Activated CD4-positive, alpha-beta T cell treated with anti-CD3 and anti-CD28 coated beads, Interleukin-2, amount 10 ng/mL, durations not matched to agents 7 days and 5 days (primary cell): ENCODE results near the gene ADAMTS7. TPM values are rescaled to one million over a fixed set of nuclear protein-coding genes. Genes with fewer than 3 reads are reported as not detected.
A peak's percentile ranks its signal among the peaks of the same experiment; 100 is the strongest.
"Not testable (repeated sequence)": the region's sequence is repeated elsewhere in the genome, so short reads cannot be mapped to it uniquely, and the experiment has no call there.

ENCODE experiments used
- CTCF ChIA-PET: fragments of 350-600 bp; sonication (Branson Sonifier 250); formaldehyde crosslinking; loops from one replicate; lab custom pipeline; 2021; ENCODE audit warnings: antibody characterized with exemption; lab: Charles Lee
- POLR2A ChIA-PET: fragments of 350-600 bp; sonication (Branson Sonifier 250); formaldehyde crosslinking; loops from one replicate; lab custom pipeline; 2021; ENCODE audit warnings: antibody characterized with exemption; lab: Charles Lee
- DNase-seq: peaks from one replicate; pipeline ENCODE4 v3.0.0-alpha.2; 2020
- H3K27ac Mint-ChIP-seq: one replicate; pipeline ENCODE4 v1.8.0; 2021; ENCODE audit warnings: mild to moderate bottlenecking, moderate library complexity, mixed read lengths
- H3K27me3 Mint-ChIP-seq: one replicate; pipeline ENCODE4 v1.8.0; 2021; ENCODE audit warnings: mixed read lengths
- H3K36me3 Mint-ChIP-seq: one replicate; pipeline ENCODE4 v1.8.0; 2021; ENCODE audit warnings: low read depth, mixed read lengths
- H3K4me1 Mint-ChIP-seq: one replicate; pipeline ENCODE4 v1.8.0; 2021; ENCODE audit warnings: mixed read lengths
- H3K4me3 Mint-ChIP-seq: one replicate; pipeline ENCODE4 v1.8.0; 2021; ENCODE audit warnings: mild to moderate bottlenecking, moderate library complexity, mixed read lengths
- H3K9me3 Mint-ChIP-seq: one replicate; pipeline ENCODE4 v1.8.0; 2021; ENCODE audit warnings: mixed read lengths
- total RNA-seq, 2 experiments: library from RNA; stranded (reverse); gene quantifications; one replicate each; pipeline ENCODE4 v1.2.3, GENCODE V29; 2021

The ADAMTS7 gene
- total RNA-seq, 2 experiments from 2014 or later: 0.10 to 0.12 TPM

DNA sequence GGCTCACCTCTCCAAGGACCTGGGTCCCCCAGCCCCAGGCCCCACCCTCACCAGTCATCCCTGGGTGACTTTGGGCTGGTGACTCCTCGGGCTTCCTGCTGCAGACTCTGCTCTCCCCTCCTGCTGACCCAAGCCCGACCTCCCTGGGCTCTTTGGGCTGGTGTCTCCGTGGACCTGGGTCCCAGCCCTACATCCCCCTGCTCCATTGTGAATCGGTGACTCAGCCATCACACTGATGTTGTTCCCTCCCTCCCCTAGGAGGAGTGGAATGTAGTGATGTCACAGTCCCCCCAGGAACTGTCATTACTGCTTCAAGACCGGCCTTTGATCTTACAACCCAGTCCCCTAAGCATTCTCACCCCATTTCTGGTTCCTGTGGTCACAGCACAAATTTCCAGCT, 83.7 kb downstream of the ADAMTS7 start:
- ChIA-PET POLR2A (no interaction called here), CTCF (interaction anchor here (1.3 kb wide), 1 partner anchor 124 kb away, joined by 3 read pairs; no protein-coding TSS in a partner anchor)
- no peaks in the 10 kb centered on the region for H3K36me3 Mint-ChIP-seq
- no peak overlapping the region for H3K4me3 Mint-ChIP-seq
- no peaks in the 10 kb centered on the region for H3K4me1 Mint-ChIP-seq
- no peaks in the 10 kb centered on the region for H3K9me3 Mint-ChIP-seq
- peaks cover 2% of the 10 kb centered on the region for H3K27me3 Mint-ChIP-seq
- no peak overlapping the region for H3K27ac Mint-ChIP-seq
- DNase-seq: no peak

DNA sequence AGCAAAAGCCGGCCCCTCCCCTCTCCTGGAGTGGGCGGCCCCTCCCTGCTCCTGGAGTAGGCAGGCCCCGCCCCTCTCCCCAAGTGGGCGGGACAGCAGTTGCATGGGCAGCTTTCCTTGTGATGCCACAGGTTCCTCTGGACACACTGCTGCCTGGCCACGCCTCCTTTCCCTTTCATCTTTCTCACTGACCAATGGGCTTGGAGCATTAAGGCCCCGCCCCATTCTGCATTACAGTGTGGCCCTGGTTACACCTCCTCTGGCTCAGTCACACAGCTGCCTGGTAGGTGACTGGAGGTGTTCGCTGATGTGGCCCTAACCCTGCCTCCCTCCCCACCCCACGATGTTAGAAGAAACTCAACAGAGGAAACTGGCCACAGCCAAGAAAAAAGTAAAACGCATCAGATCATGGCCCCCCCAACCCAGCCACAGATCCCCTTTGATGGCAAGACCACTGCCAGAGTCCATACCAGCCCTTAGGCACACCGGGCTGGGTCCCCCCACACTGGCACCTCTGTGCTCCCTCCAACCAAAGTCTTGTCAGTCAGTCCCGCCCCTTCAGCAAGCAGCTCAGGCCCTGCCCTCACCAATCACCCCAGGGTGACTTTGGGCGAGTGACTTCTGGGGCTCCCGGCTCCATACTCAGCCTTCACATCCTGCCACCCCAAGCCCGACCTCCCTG, 84.3 kb downstream of the ADAMTS7 start:
- H3K4me1 Mint-ChIP-seq: no peaks in the 10 kb centered on the region
- H3K36me3 Mint-ChIP-seq: no peaks in the 10 kb centered on the region
- peaks cover 6% of the 10 kb centered on the region for H3K27me3 Mint-ChIP-seq
- no peak for DNase-seq
- H3K9me3 Mint-ChIP-seq: no peaks in the 10 kb centered on the region
- ChIA-PET POLR2A (no interaction called here), CTCF (interaction anchor here (0.6 to 1.3 kb wide), 2 partner anchors 123 to 500 kb away, joined by 3 read pairs; no protein-coding TSS in a partner anchor)
- no peak overlapping the region for H3K27ac Mint-ChIP-seq
- no peak overlapping the region for H3K4me3 Mint-ChIP-seq

DNA sequence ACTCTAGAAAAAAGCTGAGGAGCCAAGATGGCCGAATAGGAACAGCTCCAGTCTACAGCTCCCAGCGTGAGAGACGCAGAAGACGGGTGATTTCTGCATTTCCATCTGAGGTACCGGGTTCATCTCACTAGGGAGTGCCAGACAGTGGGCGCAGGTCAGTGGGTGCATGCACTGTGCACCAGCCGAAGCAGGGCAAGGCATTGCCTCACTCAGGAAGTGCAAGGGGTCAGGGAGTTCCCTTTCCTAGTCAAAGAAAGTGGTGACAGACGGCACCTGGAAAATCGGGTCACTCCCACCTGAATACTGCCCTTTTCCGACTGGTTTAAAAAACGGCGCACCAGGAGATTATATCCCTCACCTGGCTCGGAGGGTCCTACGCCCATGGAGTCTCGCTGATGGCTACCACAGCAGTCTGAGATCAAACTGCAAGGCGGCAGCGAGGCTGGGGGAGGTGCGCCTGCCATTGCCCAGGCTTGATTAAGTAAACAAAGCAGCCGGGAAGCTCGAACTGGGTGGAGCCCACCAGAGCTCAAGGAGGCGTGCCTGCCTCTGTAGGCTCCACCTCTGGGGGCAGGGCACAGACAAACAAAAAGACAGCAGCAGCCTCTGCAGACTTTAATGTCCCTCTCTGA, 91.3 kb downstream of the ADAMTS7 start:
- DNase-seq, CTCF ChIA-PET, POLR2A ChIA-PET: not testable (repeated sequence)

DNA sequence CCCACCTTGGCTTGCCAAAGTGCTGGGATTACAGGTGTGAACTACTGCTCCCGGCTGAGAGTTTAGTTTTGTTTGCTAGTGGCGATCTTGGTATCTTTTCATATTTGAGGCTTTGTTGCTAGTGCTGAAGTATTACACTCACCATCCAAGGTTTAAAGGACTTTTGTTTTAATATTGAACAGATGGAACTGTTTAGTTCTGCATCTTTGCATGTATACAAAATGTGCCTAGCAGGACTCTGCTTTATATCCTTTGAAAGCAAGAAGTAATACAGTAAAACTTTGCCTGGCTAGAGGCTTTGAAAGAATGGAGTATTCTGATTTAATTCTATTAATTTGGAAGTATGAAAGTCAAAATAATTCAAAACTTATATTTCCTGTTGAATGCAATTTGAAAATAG, 92.4 kb downstream of the ADAMTS7 start:
- DNase-seq: no peak
- POLR2A ChIA-PET: no interaction called here

More for the DNA sequence above, 91.3 kb downstream of the ADAMTS7 start:
- not testable (repeated sequence) for H3K4me3 Mint-ChIP-seq, H3K4me1 Mint-ChIP-seq, H3K9me3 Mint-ChIP-seq, H3K27ac Mint-ChIP-seq, H3K36me3 Mint-ChIP-seq
- H3K27me3 Mint-ChIP-seq: peaks cover 26% of the 10 kb centered on the region

DNA sequence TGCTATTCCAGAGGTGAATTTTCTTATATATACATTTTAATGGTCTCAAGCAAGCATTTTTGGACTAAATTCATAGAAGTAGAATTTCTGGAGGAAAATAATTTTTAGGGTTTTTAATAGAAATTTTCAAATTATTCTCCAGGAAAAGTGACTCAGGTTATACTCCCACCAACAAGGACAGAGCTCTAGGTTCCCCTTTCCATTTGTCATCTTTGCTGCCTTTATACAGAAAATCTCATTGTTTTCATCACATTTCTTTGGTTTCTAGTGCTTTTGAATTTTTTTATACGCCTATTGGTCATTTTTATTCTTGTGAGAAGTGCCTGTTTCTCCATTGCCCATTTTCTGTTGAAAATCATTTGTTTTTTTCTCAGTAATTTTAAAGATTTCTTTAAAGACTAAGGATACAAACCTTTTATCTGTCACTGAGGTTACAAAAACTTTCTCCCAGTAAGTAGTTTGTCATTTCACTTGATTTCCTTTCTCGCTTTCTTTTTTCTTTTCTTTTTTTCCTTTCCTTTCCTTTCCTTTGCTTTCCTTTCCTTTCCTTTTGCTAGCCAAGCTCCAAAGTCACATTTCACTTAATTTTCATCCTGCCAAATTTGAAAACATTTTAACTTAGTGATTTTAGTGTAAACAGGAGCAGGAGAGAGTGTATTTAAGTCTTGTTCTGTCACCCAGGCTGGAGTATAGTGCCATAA, 93.2 kb downstream of the ADAMTS7 start:
- Mint-ChIP-seq H3K27ac (no peak overlapping the region), H3K4me3 (no peak overlapping the region), H3K9me3 (peaks cover 5% of the 10 kb centered on the region), H3K27me3 (peaks cover 31% of the 10 kb centered on the region), H3K36me3 (no peaks in the 10 kb centered on the region), H3K4me1 (peaks cover 2% of the 10 kb centered on the region)
- DNase-seq: no peak
- ChIA-PET POLR2A (no interaction called here), CTCF (no interaction called here)

More for the DNA sequence above, 92.4 kb downstream of the ADAMTS7 start:
- H3K36me3 Mint-ChIP-seq: no peaks in the 10 kb centered on the region
- H3K4me1 Mint-ChIP-seq: no peaks in the 10 kb centered on the region
- CTCF ChIA-PET: no interaction called here
- H3K27ac Mint-ChIP-seq: no peak overlapping the region
- no peak overlapping the region for H3K4me3 Mint-ChIP-seq
- H3K9me3 Mint-ChIP-seq: peaks cover 5% of the 10 kb centered on the region
- H3K27me3 Mint-ChIP-seq: peaks cover 26% of the 10 kb centered on the region

DNA sequence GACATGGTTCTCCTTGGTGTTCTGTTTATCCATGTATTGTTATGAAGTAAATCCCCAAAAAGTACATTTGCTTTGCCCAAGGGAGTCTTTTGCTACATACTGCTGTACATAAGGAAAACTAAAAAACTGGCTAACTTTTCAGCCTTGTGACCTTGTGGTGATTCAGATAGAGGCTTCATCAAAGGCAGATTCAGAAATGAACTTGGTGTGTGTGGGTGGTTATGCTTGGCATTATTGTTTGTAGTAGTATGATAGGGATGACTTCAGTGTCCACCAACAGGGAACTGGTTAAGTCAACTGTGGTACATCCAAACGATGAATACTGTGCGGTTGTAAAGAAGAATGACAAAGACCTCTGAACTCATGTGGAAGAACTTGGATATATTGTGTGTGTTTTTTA, 94.6 kb downstream of the ADAMTS7 start:
- Mint-ChIP-seq H3K27me3 (peaks cover 23% of the 10 kb centered on the region), H3K4me1 (peaks cover 7% of the 10 kb centered on the region), H3K27ac (no peak overlapping the region), H3K4me3 (no peak overlapping the region), H3K9me3 (peaks cover 5% of the 10 kb centered on the region), H3K36me3 (no peaks in the 10 kb centered on the region)
- CTCF ChIA-PET: no interaction called here
- POLR2A ChIA-PET: no interaction called here
- DNase-seq: no peak

DNA sequence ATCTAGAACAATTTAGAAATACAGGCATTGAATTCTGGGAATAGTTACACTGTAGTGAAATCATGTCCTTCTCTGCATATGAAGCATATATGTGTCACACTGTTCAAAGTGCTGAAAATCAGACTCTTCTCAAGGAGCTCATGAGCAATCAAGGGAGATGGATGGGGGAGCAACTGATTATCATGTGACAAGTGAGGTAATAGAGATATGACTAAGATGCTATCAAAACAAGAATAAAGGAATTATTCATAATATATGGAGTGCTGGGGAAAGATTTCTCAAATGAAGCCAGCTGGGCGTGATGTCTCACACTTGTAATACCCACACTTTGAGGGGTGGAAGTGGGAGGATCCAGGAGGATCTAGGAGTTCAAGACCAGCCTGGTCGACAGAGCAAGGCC, 95.3 kb downstream of the ADAMTS7 start:
- peaks cover 7% of the 10 kb centered on the region for H3K4me1 Mint-ChIP-seq
- POLR2A ChIA-PET: no interaction called here
- peaks cover 23% of the 10 kb centered on the region for H3K27me3 Mint-ChIP-seq
- H3K9me3 Mint-ChIP-seq: peaks cover 5% of the 10 kb centered on the region
- CTCF ChIA-PET: interaction anchor here (0.7 kb wide), 2 partner anchors 22 to 403 kb away, joined by 3 read pairs; no protein-coding TSS in a partner anchor
- H3K36me3 Mint-ChIP-seq: no peaks in the 10 kb centered on the region
- no peak for DNase-seq
- H3K27ac Mint-ChIP-seq: no peak overlapping the region
- no peak overlapping the region for H3K4me3 Mint-ChIP-seq

DNA sequence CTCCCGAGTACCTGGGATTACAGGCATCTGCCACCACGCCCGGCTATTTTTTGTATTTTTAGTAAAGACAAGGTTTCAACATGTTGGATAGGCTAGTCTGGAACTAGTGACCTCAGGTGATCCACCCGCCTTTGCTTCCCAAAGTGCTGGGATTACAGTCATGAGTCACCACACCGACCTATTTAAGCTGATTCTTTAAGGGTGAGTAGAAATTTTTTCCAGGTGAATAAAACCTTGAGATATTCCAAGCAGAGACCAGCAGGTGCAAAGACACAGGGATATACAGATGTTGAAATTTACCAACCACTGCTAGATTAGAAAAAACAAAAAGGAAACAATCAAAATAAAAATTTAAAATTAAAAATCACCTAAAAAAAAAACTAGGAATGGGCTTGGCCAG, 95.8 kb downstream of the ADAMTS7 start:
- DNase-seq: no peak
- Mint-ChIP-seq H3K27me3 (peaks cover 23% of the 10 kb centered on the region), H3K9me3 (peaks cover 5% of the 10 kb centered on the region), H3K36me3 (no peaks in the 10 kb centered on the region), H3K27ac (no peak overlapping the region), H3K4me3 (no peak overlapping the region), H3K4me1 (peaks cover 7% of the 10 kb centered on the region)
- ChIA-PET POLR2A (no interaction called here), CTCF (interaction anchor here (0.7 kb wide), 2 partner anchors 21 to 402 kb away, joined by 3 read pairs; no protein-coding TSS in a partner anchor)

DNA sequence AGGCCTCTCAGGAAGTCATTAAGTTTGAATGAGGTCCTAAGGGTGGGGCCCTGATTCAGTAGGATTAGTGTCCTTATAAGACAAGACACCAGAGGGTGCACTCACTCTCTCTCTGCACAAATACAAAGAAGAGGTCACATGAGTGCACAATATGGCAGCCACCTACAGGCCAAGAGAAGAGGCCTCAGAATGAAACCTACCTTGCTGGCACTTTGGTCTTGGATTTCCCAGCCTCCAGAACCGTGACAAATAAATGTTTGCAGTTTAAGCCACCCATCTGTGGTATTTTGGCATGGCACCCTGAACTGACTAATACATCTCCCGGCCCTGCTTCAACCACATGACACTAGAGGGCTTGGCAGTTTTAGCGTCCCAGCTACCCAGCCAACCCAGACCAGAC, 96.4 kb downstream of the ADAMTS7 start:
- H3K4me1 Mint-ChIP-seq: peaks cover 7% of the 10 kb centered on the region
- no peak for DNase-seq
- H3K36me3 Mint-ChIP-seq: no peaks in the 10 kb centered on the region
- peaks cover 23% of the 10 kb centered on the region for H3K27me3 Mint-ChIP-seq
- H3K4me3 Mint-ChIP-seq: no peak overlapping the region
- ChIA-PET CTCF (interaction anchor here (1.0 kb wide), 1 partner anchor 24 kb away, joined by 4 read pairs; no protein-coding TSS in a partner anchor), POLR2A (no interaction called here)
- no peak overlapping the region for H3K27ac Mint-ChIP-seq
- H3K9me3 Mint-ChIP-seq: peaks cover 5% of the 10 kb centered on the region

DNA sequence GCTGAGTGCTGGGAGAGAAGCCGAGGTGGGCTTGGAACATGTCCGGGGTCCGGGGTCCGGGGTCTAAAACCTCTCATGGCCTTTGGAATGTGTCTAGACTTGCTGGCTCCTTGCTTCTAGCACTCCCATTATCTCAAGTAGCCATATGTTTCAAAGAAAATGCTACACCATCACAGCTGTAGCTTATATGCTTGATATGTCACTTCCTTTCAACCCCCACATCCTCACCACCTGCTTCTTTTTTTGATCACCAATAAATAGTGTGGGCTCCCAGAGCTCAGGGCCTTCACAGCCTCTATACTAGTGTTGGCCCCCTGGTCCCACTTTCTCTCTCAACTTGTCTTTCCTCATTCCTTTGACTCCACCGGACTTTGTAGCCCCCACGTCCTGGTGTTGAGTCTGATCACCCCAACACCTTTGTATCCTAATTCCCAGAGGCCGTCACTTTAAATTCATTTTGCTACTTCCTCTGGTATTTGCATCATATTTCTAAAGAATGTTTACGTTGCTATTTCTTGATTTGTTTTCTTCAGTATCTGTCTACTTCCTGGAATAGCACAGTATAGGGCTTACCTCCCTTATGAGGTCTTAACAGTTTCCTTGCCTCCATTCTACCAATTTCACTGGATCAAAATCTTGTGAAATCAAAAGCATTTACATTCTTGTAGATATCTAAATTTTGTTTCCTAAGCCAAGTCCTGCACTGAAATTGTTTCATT, 98.3 kb downstream of the ADAMTS7 start:
- CTCF ChIA-PET: interaction anchor here (0.6 to 1.6 kb wide), 2 partner anchors 8 to 301 kb away, joined by 3 to 4 read pairs; no protein-coding TSS in a partner anchor
- Mint-ChIP-seq H3K27me3 (peaks cover 25% of the 10 kb centered on the region), H3K4me3 (no peak overlapping the region), H3K9me3 (peaks cover 5% of the 10 kb centered on the region), H3K27ac (no peak overlapping the region), H3K4me1 (peaks cover 15% of the 10 kb centered on the region), H3K36me3 (no peaks in the 10 kb centered on the region)
- DNase-seq: no peak
- POLR2A ChIA-PET: no interaction called here

DNA sequence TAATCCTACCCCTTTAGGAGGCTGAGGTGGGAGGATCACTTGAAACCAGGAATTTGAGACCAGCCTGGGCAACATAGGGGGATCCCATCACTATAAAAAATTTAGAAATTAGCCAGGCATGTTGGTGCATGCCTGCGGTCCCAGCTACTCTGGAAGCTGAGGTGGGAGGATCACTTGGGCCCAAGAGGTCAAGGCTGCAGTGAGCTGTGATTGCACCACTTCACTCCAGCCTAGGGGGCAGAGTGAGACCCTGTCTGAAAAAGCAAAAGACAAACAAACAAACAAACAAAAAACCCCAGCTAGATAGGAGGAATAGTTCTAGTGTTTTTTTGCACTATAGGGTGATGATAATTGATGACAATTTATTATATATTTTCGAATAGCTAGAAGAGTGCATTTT, 99.6 kb downstream of the ADAMTS7 start:
- peaks cover 5% of the 10 kb centered on the region for H3K9me3 Mint-ChIP-seq
- H3K4me1 Mint-ChIP-seq: peaks cover 15% of the 10 kb centered on the region
- peaks cover 31% of the 10 kb centered on the region for H3K27me3 Mint-ChIP-seq
- ChIA-PET CTCF (interaction anchor here (0.9 kb wide), 1 partner anchor 146 kb away, joined by 3 read pairs; the partner anchor contains the start of gene CHRNA5), POLR2A (no interaction called here)
- no peak for DNase-seq
- H3K36me3 Mint-ChIP-seq: no peaks in the 10 kb centered on the region
- H3K27ac Mint-ChIP-seq: no peak overlapping the region
- H3K4me3 Mint-ChIP-seq: no peak overlapping the region

DNA sequence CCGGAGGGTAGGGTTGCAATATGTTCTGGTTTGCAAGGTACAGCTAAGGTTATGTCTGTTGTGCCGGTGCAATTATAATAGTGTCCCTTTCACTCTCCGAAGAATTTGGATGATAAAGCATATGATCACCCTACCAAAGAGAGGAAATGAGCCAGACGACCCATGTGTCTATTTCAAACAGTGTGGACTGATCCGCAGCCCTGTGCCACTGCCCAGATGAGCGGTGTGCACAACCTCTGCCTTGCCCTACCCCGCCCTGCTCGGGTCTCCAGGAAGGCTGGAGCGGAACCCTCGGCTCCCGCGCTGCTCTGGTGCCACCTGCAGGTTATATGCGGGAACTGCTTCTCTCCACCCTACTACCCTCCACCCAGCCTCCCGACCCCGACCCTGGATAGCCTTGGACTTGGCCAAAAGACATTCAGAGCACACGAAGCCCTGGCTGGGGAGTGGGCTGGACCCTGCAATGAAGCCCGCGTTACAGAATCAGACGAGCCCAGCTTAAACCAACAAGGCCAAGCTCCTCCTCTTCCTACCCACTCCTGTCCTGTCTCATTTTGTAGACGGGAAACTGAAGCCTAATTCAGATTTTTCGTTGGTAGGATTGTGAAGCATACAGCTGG, 101.9 kb downstream of the ADAMTS7 start:
- CTCF ChIA-PET: interaction anchor here (0.5 to 2.8 kb wide), 5 partner anchors 30 to 148 kb away, joined by 3 to 10 read pairs (median 6); no protein-coding TSS in a partner anchor
- H3K27ac Mint-ChIP-seq: no peak overlapping the region
- peaks cover 39% of the 10 kb centered on the region for H3K27me3 Mint-ChIP-seq
- no peaks in the 10 kb centered on the region for H3K36me3 Mint-ChIP-seq
- POLR2A ChIA-PET: no interaction called here
- H3K4me3 Mint-ChIP-seq: no peak overlapping the region
- H3K9me3 Mint-ChIP-seq: peaks cover under 1% of the 10 kb centered on the region
- H3K4me1 Mint-ChIP-seq: peaks cover 15% of the 10 kb centered on the region
- peak; percentile 71 for DNase-seq
